ENCODE measurements around the gene LAMP5. TPM values are rescaled to one million over a fixed set of nuclear protein-coding genes. Genes with fewer than 3 reads are reported as not detected.

LAMP5 gene
- polyA plus RNA-seq, 2 donors: 0.01 to 0.04 TPM

- H3K27ac ChIP-seq (ENCODE audit: low read depth in 2 of 2, low read length in 1 of 2): no peak overlapping the region
- H3K9me3 ChIP-seq (ENCODE audit: control insufficient read depth in 2 of 2, insufficient read depth in 1 of 2, low read depth in 1 of 2, low read length in 1 of 2): peaks cover 0 to 2% of the 10 kb centered on the region in 2 donors
- no peaks in the 10 kb centered on the region for H3K27me3 ChIP-seq (ENCODE audit: control insufficient read depth in 1 of 2, insufficient read depth in 2 of 2, low read length in 2 of 2)
- 68 to 71% methylated on average over 4 of the region's 4 CpGs for WGBS, 2 donors
- H3K4me3 ChIP-seq (ENCODE audit: low read depth in 1 of 2, low read length in 2 of 2): no peak overlapping the region
- H3K4me1 ChIP-seq (ENCODE audit: control insufficient read depth in 2 of 2, insufficient read depth in 2 of 2, low read length in 1 of 2): no peaks in the 10 kb centered on the region
- no peaks in the 10 kb centered on the region for H3K36me3 ChIP-seq (ENCODE audit: control insufficient read depth in 2 of 2, insufficient read depth in 2 of 2, low read length in 1 of 2)
Measured at GRCh38 chr20:9551808-9552550, 37.6 kb downstream of the LAMP5 start.

- Histone ChIP-seq H3K27ac (ENCODE audit: low read depth in 2 of 2, low read length in 1 of 2) (no peak overlapping the region), H3K4me3 (ENCODE audit: low read depth in 1 of 2, low read length in 2 of 2) (no peak overlapping the region), H3K36me3 (ENCODE audit: control insufficient read depth in 2 of 2, insufficient read depth in 2 of 2, low read length in 1 of 2) (no peaks in the 10 kb centered on the region), H3K27me3 (ENCODE audit: control insufficient read depth in 1 of 2, insufficient read depth in 2 of 2, low read length in 2 of 2) (no peaks in the 10 kb centered on the region), H3K4me1 (ENCODE audit: control insufficient read depth in 2 of 2, insufficient read depth in 2 of 2, low read length in 1 of 2) (no peaks in the 10 kb centered on the region), H3K9me3 (ENCODE audit: control insufficient read depth in 2 of 2, insufficient read depth in 1 of 2, low read depth in 1 of 2, low read length in 1 of 2) (peaks cover 0 to 2% of the 10 kb centered on the region in 2 donors)
- WGBS, 2 donors: 71 to 72% methylated on average over 2 of the region's 2 CpGs
Measured at GRCh38 chr20:9555781-9556180, 41.4 kb downstream of the LAMP5 start.

DNA sequence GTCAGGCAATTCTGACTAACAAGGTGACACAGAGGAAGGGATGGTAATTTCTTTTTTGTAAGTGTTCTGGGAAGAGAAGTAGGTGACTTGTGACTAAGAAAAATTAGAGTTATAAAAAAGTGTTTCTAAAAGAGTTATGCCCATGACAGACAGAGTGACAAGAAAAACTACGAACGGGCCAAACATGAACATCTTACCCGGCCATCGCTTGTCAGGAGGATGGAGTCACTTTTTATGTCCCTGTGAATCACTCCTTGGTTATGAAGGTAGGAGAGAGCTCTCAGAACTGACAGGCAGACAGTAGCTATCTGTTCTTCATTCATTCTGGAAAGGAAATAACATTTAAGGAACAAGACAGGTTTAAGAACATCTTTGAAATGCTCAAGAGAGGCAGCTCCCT lies 43.0 kb downstream of the LAMP5 start:
- Histone ChIP-seq H3K27ac (ENCODE audit: low read depth in 2 of 2, low read length in 1 of 2) (no peak overlapping the region), H3K4me3 (ENCODE audit: low read depth in 1 of 2, low read length in 2 of 2) (no peak overlapping the region), H3K4me1 (ENCODE audit: control insufficient read depth in 2 of 2, insufficient read depth in 2 of 2, low read length in 1 of 2) (no peaks in the 10 kb centered on the region), H3K36me3 (ENCODE audit: control insufficient read depth in 2 of 2, insufficient read depth in 2 of 2, low read length in 1 of 2) (no peaks in the 10 kb centered on the region), H3K27me3 (ENCODE audit: control insufficient read depth in 1 of 2, insufficient read depth in 2 of 2, low read length in 2 of 2) (no peaks in the 10 kb centered on the region), H3K9me3 (ENCODE audit: control insufficient read depth in 2 of 2, insufficient read depth in 1 of 2, low read depth in 1 of 2, low read length in 1 of 2) (peaks cover 0 to 2% of the 10 kb centered on the region in 2 donors)
- 92% methylated on average over 4 of the region's 4 CpGs for WGBS, 2 donors

DNA sequence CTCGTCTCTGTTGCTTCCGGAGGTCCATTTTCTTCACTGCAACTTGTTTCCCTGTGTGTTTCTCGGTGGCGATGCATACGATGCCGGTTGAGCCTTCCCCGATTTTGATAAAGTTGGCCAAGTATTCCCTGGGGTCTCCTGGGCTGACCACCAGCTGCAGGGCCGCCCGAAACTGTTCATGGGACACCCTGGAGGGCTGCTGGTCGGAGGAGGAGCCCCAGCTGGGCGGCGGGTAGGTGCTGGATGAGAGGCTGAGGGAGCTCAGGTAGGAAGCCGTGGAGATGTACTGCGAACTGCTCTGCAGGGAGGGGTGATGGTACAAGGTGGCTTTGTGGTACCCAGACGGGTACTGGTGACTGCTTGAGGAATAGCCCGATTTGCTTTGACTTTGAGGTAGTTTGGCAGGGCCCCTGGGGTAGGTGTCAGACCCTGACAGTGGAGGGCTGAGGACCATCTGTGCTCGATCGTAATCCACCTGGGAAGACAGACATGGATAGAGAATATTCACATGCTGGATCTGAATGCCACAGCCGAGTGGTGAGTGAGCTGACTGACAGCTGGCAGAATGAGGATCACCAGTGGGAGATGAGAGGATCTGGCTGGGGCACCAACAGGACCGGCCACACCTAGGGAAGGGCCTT lies 51.6 kb downstream of the LAMP5 start:
- Histone ChIP-seq H3K27ac (ENCODE audit: low read depth in 2 of 2, low read length in 1 of 2) (no peak overlapping the region), H3K36me3 (ENCODE audit: control insufficient read depth in 2 of 2, insufficient read depth in 2 of 2, low read length in 1 of 2) (no peaks in the 10 kb centered on the region), H3K27me3 (ENCODE audit: control insufficient read depth in 1 of 2, insufficient read depth in 2 of 2, low read length in 2 of 2) (no peaks in the 10 kb centered on the region), H3K4me1 (ENCODE audit: control insufficient read depth in 2 of 2, insufficient read depth in 2 of 2, low read length in 1 of 2) (no peaks in the 10 kb centered on the region), H3K9me3 (ENCODE audit: control insufficient read depth in 2 of 2, insufficient read depth in 1 of 2, low read depth in 1 of 2, low read length in 1 of 2) (peaks cover 0 to 2% of the 10 kb centered on the region in 2 donors), H3K4me3 (ENCODE audit: low read depth in 1 of 2, low read length in 2 of 2) (no peak overlapping the region)
- 89 to 90% methylated on average over 20 of the region's 20 CpGs for WGBS, 2 donors

DNA sequence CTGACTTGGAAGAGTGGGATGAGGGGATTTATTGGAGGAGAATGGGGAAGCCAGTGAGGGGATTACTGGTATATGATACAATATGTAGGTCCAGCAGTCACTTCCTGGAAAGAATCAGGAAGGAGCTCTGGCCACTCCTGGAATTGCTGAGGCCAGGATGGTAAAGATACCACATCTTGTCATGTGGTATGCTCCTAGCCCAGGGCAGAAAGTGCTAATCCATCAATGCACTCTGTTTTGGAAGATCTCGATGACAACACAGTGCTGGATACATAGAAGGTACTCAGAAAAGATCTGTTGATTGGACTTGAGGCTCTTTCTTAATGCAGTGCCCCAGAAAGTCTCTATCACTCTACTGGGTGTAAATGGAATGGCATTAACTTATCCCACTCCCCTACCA lies 52.6 kb downstream of the LAMP5 start:
- no peaks in the 10 kb centered on the region for H3K4me1 ChIP-seq (ENCODE audit: control insufficient read depth in 2 of 2, insufficient read depth in 2 of 2, low read length in 1 of 2)
- 71 to 82% methylated on average over 1 of the region's 1 CpG for WGBS, 2 donors
- H3K4me3 ChIP-seq (ENCODE audit: low read depth in 1 of 2, low read length in 2 of 2): no peak overlapping the region
- no peaks in the 10 kb centered on the region for H3K36me3 ChIP-seq (ENCODE audit: control insufficient read depth in 2 of 2, insufficient read depth in 2 of 2, low read length in 1 of 2)
- H3K27me3 ChIP-seq (ENCODE audit: control insufficient read depth in 1 of 2, insufficient read depth in 2 of 2, low read length in 2 of 2): no peaks in the 10 kb centered on the region
- peaks cover 0 to 2% of the 10 kb centered on the region in 2 donors for H3K9me3 ChIP-seq (ENCODE audit: control insufficient read depth in 2 of 2, insufficient read depth in 1 of 2, low read depth in 1 of 2, low read length in 1 of 2)
- H3K27ac ChIP-seq (ENCODE audit: low read depth in 2 of 2, low read length in 1 of 2): no peak overlapping the region

DNA sequence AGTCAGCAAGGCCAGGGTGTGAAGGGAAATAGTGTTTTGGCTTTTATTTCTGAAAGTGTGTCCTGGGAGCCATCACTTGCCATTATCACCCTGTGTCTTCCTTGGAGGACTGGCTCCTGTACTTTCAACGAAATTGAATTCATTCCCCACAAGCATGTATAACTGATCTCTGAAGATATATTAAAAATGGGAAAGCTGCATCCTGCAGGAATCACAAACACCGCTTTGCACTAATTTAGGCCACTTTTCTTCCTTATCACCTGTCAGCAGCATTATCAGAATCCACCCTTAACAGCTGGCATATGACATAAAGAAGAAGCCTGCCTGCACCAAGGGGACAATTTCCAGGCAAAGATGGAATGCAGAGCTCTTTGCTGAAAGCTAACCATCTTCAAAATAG lies 56.2 kb downstream of the LAMP5 start:
- 67 to 74% methylated on average over 2 of the region's 2 CpGs for WGBS, 2 donors
- Histone ChIP-seq H3K36me3 (ENCODE audit: control insufficient read depth in 2 of 2, insufficient read depth in 2 of 2, low read length in 1 of 2) (no peaks in the 10 kb centered on the region), H3K27me3 (ENCODE audit: control insufficient read depth in 1 of 2, insufficient read depth in 2 of 2, low read length in 2 of 2) (no peaks in the 10 kb centered on the region), H3K27ac (ENCODE audit: low read depth in 2 of 2, low read length in 1 of 2) (no peak overlapping the region), H3K4me3 (ENCODE audit: low read depth in 1 of 2, low read length in 2 of 2) (no peak overlapping the region), H3K9me3 (ENCODE audit: control insufficient read depth in 2 of 2, insufficient read depth in 1 of 2, low read depth in 1 of 2, low read length in 1 of 2) (peaks cover 0 to 2% of the 10 kb centered on the region in 2 donors), H3K4me1 (ENCODE audit: control insufficient read depth in 2 of 2, insufficient read depth in 2 of 2, low read length in 1 of 2) (no peaks in the 10 kb centered on the region)

GRCh38 chr20:9571783-9572182 lies 57.4 kb downstream of the LAMP5 start:
- Histone ChIP-seq H3K9me3 (ENCODE audit: control insufficient read depth in 2 of 2, insufficient read depth in 1 of 2, low read depth in 1 of 2, low read length in 1 of 2) (peaks cover 0 to 2% of the 10 kb centered on the region in 2 donors), H3K27ac (ENCODE audit: low read depth in 2 of 2, low read length in 1 of 2) (no peak overlapping the region), H3K27me3 (ENCODE audit: control insufficient read depth in 1 of 2, insufficient read depth in 2 of 2, low read length in 2 of 2) (no peaks in the 10 kb centered on the region), H3K4me3 (ENCODE audit: low read depth in 1 of 2, low read length in 2 of 2) (no peak overlapping the region), H3K4me1 (ENCODE audit: control insufficient read depth in 2 of 2, insufficient read depth in 2 of 2, low read length in 1 of 2) (no peaks in the 10 kb centered on the region), H3K36me3 (ENCODE audit: control insufficient read depth in 2 of 2, insufficient read depth in 2 of 2, low read length in 1 of 2) (no peaks in the 10 kb centered on the region)
- WGBS, 2 donors: 48 to 61% methylated on average over 3 of the region's 3 CpGs

DNA sequence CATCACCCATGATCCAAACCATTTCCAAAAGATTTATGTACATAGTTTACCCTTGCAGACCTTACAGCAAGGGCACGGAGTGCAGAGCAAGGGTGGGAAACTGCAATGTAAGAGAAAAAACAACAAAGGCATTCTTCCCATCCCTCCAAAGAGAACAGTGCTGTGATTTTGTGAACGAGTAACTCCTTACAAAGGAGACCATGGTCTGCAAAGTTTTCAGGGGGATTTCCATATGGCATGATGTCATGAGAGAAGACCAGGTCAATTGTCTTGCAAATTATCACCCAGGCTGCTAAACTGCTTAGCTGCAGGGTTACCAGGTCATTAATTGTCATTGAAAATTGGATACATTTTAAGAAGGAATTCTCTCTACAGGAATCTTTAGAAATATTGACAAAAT lies 58.3 kb downstream of the LAMP5 start:
- no peaks in the 10 kb centered on the region for H3K27me3 ChIP-seq (ENCODE audit: control insufficient read depth in 1 of 2, insufficient read depth in 2 of 2, low read length in 2 of 2)
- H3K27ac ChIP-seq (ENCODE audit: low read depth in 2 of 2, low read length in 1 of 2): no peak overlapping the region
- H3K4me3 ChIP-seq (ENCODE audit: low read depth in 1 of 2, low read length in 2 of 2): no peak overlapping the region
- no peaks in the 10 kb centered on the region for H3K4me1 ChIP-seq (ENCODE audit: control insufficient read depth in 2 of 2, insufficient read depth in 2 of 2, low read length in 1 of 2)
- no peaks in the 10 kb centered on the region for H3K36me3 ChIP-seq (ENCODE audit: control insufficient read depth in 2 of 2, insufficient read depth in 2 of 2, low read length in 1 of 2)
- 27 to 29% methylated on average over 2 of the region's 2 CpGs for WGBS, 2 donors
- peaks cover 0 to 2% of the 10 kb centered on the region in 2 donors for H3K9me3 ChIP-seq (ENCODE audit: control insufficient read depth in 2 of 2, insufficient read depth in 1 of 2, low read depth in 1 of 2, low read length in 1 of 2)

DNA sequence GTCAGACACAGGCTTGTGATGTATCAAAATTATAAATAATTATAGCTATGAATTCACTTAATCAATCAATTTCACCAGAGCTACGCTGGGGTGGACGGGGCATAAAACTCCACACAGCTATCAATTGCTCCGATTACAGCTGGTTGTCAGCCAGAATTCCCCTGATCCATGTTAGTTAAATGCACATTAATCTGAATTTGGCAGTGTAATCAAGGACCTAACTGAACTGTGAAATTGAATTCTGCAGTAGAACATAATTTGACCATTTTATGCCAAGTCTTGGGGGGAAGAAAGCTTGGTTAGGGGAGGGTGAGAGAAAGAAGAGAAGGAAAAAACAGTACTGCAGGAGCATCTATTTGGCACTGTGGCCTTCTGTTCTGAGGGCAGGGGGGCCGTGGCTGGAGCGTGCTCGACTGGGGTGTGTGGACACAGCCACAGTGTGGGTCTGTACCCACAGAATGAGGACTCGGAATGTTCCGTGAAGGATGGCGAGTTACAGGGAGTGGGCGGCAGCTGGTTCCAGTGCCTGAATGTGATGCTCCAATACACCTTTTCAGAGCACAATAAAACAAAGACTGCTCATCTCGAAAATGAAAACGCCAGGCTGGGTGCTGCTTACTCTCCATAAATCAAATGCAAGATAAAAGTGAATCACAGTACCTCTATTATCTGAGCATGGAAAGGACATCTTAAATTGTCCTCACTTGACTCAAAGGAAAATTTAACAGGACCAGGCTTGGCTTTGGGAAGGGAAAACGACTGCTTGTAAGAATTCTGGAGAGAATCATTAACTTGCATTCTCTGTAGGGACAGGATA lies 59.2 kb downstream of the LAMP5 start:
- Histone ChIP-seq H3K4me1 (ENCODE audit: control insufficient read depth in 2 of 2, insufficient read depth in 2 of 2, low read length in 1 of 2) (no peaks in the 10 kb centered on the region), H3K36me3 (ENCODE audit: control insufficient read depth in 2 of 2, insufficient read depth in 2 of 2, low read length in 1 of 2) (no peaks in the 10 kb centered on the region), H3K27me3 (ENCODE audit: control insufficient read depth in 1 of 2, insufficient read depth in 2 of 2, low read length in 2 of 2) (no peaks in the 10 kb centered on the region), H3K27ac (ENCODE audit: low read depth in 2 of 2, low read length in 1 of 2) (no peak overlapping the region), H3K9me3 (ENCODE audit: control insufficient read depth in 2 of 2, insufficient read depth in 1 of 2, low read depth in 1 of 2, low read length in 1 of 2) (peaks cover 0 to 2% of the 10 kb centered on the region in 2 donors), H3K4me3 (ENCODE audit: low read depth in 1 of 2, low read length in 2 of 2) (no peak overlapping the region)
- WGBS, 2 donors: 44 to 57% methylated on average over 13 of the region's 13 CpGs
